ENCODE measurements around the gene PTPRN2. TPM values are rescaled to one million over a fixed set of nuclear protein-coding genes. Genes with fewer than 3 reads are reported as not detected.
A peak's percentile ranks its signal among the peaks of the same experiment; 100 is the strongest.

Gene PTPRN2
- polyA plus RNA-seq, 1 experiment, result 0.31 TPM

DNA sequence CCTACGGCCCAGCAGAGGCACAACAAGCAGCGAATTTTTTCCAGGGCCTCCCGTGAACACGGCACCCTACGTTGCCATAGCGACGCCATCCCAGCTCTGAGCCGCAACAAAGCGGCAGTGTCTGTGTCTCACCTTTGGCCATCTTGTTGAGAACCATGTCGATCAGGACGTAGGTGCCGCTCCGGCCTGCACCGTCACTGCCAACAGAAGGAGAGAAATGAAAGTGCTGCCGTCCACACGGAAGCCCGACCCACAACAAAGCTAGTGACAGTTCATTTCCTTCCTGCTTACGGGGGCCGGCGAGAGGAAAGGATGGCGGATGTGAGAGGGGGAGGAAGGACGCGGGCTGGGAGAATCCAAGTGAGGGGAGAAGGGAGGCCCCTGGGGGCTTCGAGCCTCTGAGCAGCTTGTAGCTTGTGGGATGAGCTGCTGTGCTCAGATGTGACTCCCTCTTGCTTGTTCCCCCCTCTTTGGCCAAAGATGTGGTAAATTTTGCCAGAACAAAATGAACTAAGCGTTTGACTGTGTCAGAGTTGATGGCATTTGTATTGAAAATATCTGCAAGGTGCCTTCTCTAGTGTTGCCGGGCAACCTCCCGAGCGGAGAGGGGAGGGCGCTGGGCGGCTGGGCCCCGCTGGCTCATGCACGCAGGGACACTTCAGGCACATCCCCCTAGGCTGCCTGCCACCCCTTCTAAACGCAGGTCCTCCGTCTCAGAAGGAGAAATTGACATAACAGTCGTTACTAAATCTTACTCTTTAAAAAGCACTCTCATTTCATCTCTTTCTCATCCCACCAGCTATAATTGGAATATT lies 1018.6 kb downstream of the PTPRN2 start:
- Histone ChIP-seq H3K4me3 (ENCODE audit: low read depth, low read length) (peak overlapping the region; percentile 13; the same call in 1 of the 2 replicates), H3K27me3 (ENCODE audit: control insufficient read depth, insufficient read depth, low read length) (no peaks in the 10 kb centered on the region), H3K36me3 (ENCODE audit: control insufficient read depth, insufficient read depth, low read length) (no peaks in the 10 kb centered on the region)
- DNase-seq (ENCODE audit: low read depth), result no peak
- TF ChIP-seq, protein P1, sequence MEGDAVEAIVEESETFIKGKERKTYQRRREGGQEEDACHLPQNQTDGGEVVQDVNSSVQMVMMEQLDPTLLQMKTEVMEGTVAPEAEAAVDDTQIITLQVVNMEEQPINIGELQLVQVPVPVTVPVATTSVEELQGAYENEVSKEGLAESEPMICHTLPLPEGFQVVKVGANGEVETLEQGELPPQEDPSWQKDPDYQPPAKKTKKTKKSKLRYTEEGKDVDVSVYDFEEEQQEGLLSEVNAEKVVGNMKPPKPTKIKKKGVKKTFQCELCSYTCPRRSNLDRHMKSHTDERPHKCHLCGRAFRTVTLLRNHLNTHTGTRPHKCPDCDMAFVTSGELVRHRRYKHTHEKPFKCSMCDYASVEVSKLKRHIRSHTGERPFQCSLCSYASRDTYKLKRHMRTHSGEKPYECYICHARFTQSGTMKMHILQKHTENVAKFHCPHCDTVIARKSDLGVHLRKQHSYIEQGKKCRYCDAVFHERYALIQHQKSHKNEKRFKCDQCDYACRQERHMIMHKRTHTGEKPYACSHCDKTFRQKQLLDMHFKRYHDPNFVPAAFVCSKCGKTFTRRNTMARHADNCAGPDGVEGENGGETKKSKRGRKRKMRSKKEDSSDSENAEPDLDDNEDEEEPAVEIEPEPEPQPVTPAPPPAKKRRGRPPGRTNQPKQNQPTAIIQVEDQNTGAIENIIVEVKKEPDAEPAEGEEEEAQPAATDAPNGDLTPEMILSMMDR (IDR thresholded peaks at IDR 0.05; ENCODE audit: insufficient read depth, low read depth, low read length), result no peak
- CTCF ChIA-PET, result no interaction called here
- POLR2A ChIA-PET, result no interaction called here

DNA sequence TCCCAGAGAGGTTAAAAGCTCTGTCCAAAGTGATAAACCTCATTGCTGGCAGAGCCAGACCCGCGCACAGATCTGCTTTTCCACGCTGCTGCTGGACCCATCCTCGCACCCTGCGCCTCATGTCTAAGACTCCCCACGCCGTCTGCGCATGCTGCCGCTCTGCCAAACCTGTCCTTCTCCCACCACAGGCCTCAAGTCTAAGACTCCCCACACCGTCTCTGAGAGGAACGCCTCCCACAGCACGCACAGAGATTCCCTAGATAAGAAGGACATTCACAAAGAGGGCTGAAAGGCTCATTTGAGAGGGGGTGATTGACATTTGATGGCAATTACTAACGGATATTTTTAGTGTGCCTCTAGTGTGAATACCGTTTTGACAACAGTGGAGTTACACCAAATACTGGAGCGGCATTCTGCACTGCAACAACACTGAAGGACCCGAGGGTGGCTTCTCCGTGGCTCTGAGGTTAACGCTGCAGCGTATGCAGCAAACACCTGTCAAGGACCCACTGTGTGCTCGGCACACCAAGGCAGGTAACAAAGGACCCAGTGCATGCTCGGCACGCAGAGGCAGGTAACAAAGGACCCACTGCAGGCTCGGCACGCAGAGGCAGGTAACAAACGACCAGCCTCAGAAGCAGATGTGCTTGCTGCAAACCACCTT lies 1019.4 kb downstream of the PTPRN2 start:
- POLR2A ChIA-PET, result no interaction called here
- TF ChIP-seq, protein P1 (IDR thresholded peaks at IDR 0.05; ENCODE audit: insufficient read depth, low read depth, low read length), result no peak
- Histone ChIP-seq H3K4me3 (ENCODE audit: low read depth, low read length) (peak overlapping the region; percentile 13; the same call in 1 of the 2 replicates), H3K36me3 (ENCODE audit: control insufficient read depth, insufficient read depth, low read length) (no peaks in the 10 kb centered on the region), H3K27me3 (ENCODE audit: control insufficient read depth, insufficient read depth, low read length) (no peaks in the 10 kb centered on the region)
- CTCF ChIA-PET, result no interaction called here
- no peak for DNase-seq (ENCODE audit: low read depth)

DNA sequence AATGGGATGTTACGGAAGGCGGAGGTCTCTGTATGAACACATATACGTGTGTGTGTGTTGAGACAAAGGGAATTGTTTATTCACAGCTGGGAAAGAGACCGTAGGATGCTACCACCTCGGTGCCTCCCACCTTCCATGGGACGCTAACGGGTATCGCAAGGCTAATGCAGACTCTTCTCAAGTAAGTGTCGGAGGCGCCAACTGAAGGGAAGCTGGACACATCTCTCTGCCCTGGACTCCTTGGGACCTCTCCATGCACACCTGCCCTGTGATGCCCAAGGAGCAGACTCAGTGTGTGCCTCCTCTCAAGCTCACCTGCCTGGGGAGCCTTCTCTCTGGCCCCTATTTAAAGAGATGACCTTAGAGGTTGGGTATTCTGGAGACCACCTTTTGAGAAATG lies 1020.0 kb downstream of the PTPRN2 start:
- ChIA-PET POLR2A (no interaction called here), CTCF (no interaction called here)
- Histone ChIP-seq H3K36me3 (ENCODE audit: control insufficient read depth, insufficient read depth, low read length) (no peaks in the 10 kb centered on the region), H3K27me3 (ENCODE audit: control insufficient read depth, insufficient read depth, low read length) (no peaks in the 10 kb centered on the region), H3K4me3 (ENCODE audit: low read depth, low read length) (no peak overlapping the region)
- no peak for DNase-seq (ENCODE audit: low read depth)
- TF ChIP-seq, protein P1 (IDR thresholded peaks at IDR 0.05; ENCODE audit: insufficient read depth, low read depth, low read length), result no peak

DNA sequence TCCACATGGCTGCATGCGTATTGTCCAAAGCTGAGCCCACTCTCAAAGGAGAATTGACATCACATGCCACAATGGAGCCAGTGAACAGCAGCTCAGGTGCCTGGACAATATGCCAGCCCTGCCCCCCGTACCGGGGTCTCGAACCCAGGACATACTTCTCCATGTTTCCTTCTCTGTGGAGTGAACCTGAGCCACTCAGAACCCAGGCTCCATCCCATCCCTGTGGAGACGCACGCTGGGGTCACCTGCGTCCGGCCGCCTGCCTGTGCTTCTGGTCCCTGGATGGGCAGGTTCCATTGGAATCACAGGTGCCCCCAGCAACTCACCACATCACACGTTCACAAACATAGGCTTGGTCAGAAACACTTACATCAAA lies 1021.0 kb downstream of the PTPRN2 start:
- no peaks in the 10 kb centered on the region for H3K36me3 ChIP-seq (ENCODE audit: control insufficient read depth, insufficient read depth, low read length)
- TF ChIP-seq, protein P1 (IDR thresholded peaks at IDR 0.05; ENCODE audit: insufficient read depth, low read depth, low read length), result no peak
- DNase-seq (ENCODE audit: low read depth), result no peak
- ChIA-PET POLR2A (no interaction called here), CTCF (no interaction called here)
- no peak overlapping the region for H3K4me3 ChIP-seq (ENCODE audit: low read depth, low read length)
- H3K27me3 ChIP-seq (ENCODE audit: control insufficient read depth, insufficient read depth, low read length), result no peaks in the 10 kb centered on the region

DNA sequence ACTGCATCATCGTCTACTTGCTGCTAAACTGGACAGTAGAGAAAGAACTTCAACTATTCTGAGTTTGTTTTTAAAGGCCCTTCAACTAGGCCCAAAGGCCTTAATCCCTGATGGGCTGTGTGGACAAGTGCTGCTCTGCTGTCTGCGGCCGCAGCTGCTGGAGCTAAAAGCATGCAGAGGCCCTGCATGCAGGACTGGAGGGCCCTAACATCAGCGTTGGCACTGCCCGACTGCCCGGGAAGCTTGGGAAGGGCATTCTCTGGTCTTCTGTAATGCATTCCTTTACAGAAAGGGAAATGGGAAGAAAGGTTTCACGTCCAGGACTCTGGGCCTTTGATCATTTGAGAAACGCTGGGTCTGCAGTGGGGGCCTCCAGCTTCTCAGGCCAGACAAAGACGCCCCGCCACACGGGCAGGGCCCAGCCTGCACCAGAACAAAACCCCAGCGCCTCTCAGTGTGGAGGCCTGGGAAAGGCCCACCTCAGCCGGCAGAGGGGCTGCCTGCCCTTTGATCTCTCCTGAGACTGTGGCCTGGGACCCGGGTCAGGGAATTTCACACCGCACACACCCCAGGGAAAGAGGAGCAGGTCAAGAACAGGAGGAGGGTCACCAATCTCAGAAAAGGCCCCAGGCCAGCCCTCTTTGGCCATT lies 1021.5 kb downstream of the PTPRN2 start:
- CTCF ChIA-PET, result no interaction called here
- POLR2A ChIA-PET, result no interaction called here
- TF ChIP-seq, protein P1 (IDR thresholded peaks at IDR 0.05; ENCODE audit: insufficient read depth, low read depth, low read length), result no peak
- H3K27me3 ChIP-seq (ENCODE audit: control insufficient read depth, insufficient read depth, low read length), result no peaks in the 10 kb centered on the region
- H3K36me3 ChIP-seq (ENCODE audit: control insufficient read depth, insufficient read depth, low read length), result no peaks in the 10 kb centered on the region
- no peak for DNase-seq (ENCODE audit: low read depth)
- no peak overlapping the region for H3K4me3 ChIP-seq (ENCODE audit: low read depth, low read length)

Data from BJ (cell line).